CD14-positive monocyte (primary cell): Measurements from ENCODE around the gene ANKS6. TPM values are rescaled to one million over a fixed set of nuclear protein-coding genes. Genes with fewer than 3 reads are reported as not detected.

ENCODE experiments used
- DNase-seq, 3 donors: peaks; one replicate each; pipeline ENCODE4 v3.0.0-alpha.2; 2011 to 2022
- H2AFZ ChIP-seq: 2 replicates; pipeline ENCODE4 v1.6.0; 2012; ENCODE audit warnings: mild to moderate bottlenecking, low read depth, low read length, inconsistent platforms; ENCODE audit not compliant: insufficient read depth, poor library complexity, severe bottlenecking
- H3K27ac ChIP-seq, 2 donors: 1 replicate in 1 of 2; 2 replicates in 1 of 2; pipeline ENCODE4 v1.5.1; 2012 to 2013; ENCODE audit warnings: low read length in 2 of 2, control low read depth in 1 of 2, inconsistent platforms in 1 of 2, low read depth in 1 of 2, mild to moderate bottlenecking in 1 of 2
- H3K27me3 ChIP-seq, 2 donors: one replicate each; pipeline versions ENCODE4 v1.6.0 to v1.6.1; 2011 to 2013; ENCODE audit warnings: low read length in 2 of 2; ENCODE audit not compliant: control insufficient read depth in 2 of 2, insufficient read depth in 2 of 2
- H3K36me3 ChIP-seq, 2 donors: replicated peaks in 1 of 2; 1 replicate in 1 of 2; 2 replicates in 1 of 2; pipeline versions ENCODE4 v1.5.1 to v1.6.1; 2012 to 2013; ENCODE audit warnings: low read length in 2 of 2, control low read depth in 1 of 2, inconsistent platforms in 1 of 2, mild to moderate bottlenecking in 1 of 2; ENCODE audit not compliant: insufficient read depth in 2 of 2, control insufficient read depth in 1 of 2
- H3K4me1 ChIP-seq, 2 donors: 1 replicate in 1 of 2; 2 replicates in 1 of 2; pipeline versions ENCODE4 v1.5.1 to v1.6.1; 2012 to 2013; ENCODE audit warnings: low read length in 2 of 2, control low read depth in 1 of 2, inconsistent platforms in 1 of 2, mild to moderate bottlenecking in 1 of 2, moderate library complexity in 1 of 2; ENCODE audit not compliant: insufficient read depth in 2 of 2, control insufficient read depth in 1 of 2
- H3K4me2 ChIP-seq: replicated peaks from 2 replicates; pipeline ENCODE3; 2012; ENCODE audit warnings: low read length, moderate library complexity, mild to moderate bottlenecking; ENCODE audit not compliant: poor library complexity, severe bottlenecking; ENCODE audit errors: extremely low read depth
- H3K4me3 ChIP-seq, 3 experiments: fragments of 200-600 bp in 1 of 3; sonication (generic) in 1 of 3; replicated peaks in 1 of 3; 1 replicate in 2 of 3; 2 replicates in 1 of 3; pipeline ENCODE4 v1.5.1; 2011 to 2013; ENCODE audit warnings: low read length in 3 of 3, mild to moderate bottlenecking in 3 of 3, control low read depth in 2 of 3, low read depth in 2 of 3, inconsistent platforms in 1 of 3, moderate library complexity in 1 of 3
- H3K79me2 ChIP-seq: 2 replicates; pipeline ENCODE4 v1.6.0; 2012; ENCODE audit warnings: mild to moderate bottlenecking, control low read depth, inconsistent platforms, low read length, moderate library complexity; ENCODE audit not compliant: insufficient read depth
- H3K9ac ChIP-seq: 2 replicates; pipeline ENCODE4 v1.6.0; 2017; ENCODE audit warnings: low read length, mild to moderate bottlenecking; ENCODE audit not compliant: insufficient read depth, poor library complexity, severe bottlenecking
- H3K9me3 ChIP-seq, 2 donors: replicated peaks in 1 of 2; 1 replicate in 1 of 2; 2 replicates in 1 of 2; pipeline versions ENCODE4 v1.5.1 to v1.6.1; 2012 to 2013; ENCODE audit warnings: low read length in 2 of 2, control low read depth in 1 of 2; ENCODE audit not compliant: control insufficient read depth in 1 of 2, insufficient read depth in 1 of 2
- H4K20me1 ChIP-seq: 2 replicates; pipeline ENCODE4 v1.6.0; 2012; ENCODE audit warnings: mild to moderate bottlenecking, low read length, control low read depth, moderate library complexity; ENCODE audit not compliant: insufficient read depth
- H3K27ac Mint-ChIP-seq, 7 donors: one replicate each; pipeline ENCODE4 v1.8.0; 2020; ENCODE audit warnings: mild to moderate bottlenecking in 7 of 7, mixed read lengths in 7 of 7, moderate library complexity in 6 of 7, inconsistent platforms in 2 of 7
- H3K27me3 Mint-ChIP-seq, 3 donors: one replicate each; pipeline ENCODE4 v1.8.0; 2021 to 2022; ENCODE audit warnings: low read depth in 3 of 3, mild to moderate bottlenecking in 3 of 3, mixed read lengths in 3 of 3, moderate library complexity in 3 of 3, inconsistent platforms in 1 of 3
- H3K36me3 Mint-ChIP-seq, 2 donors: one replicate each; pipeline ENCODE4 v1.8.0; 2020; ENCODE audit warnings: mixed read lengths in 2 of 2, inconsistent platforms in 1 of 2, mild to moderate bottlenecking in 1 of 2
- H3K4me1 Mint-ChIP-seq: one replicate; pipeline ENCODE4 v1.8.0; 2020; ENCODE audit warnings: mild to moderate bottlenecking, mixed read lengths
- H3K4me3 Mint-ChIP-seq, 2 donors: one replicate each; pipeline ENCODE4 v1.8.0; 2020; ENCODE audit warnings: mild to moderate bottlenecking in 2 of 2, mixed read lengths in 2 of 2, moderate library complexity in 1 of 2
- H3K9me3 Mint-ChIP-seq, 7 donors: one replicate each; pipeline ENCODE4 v1.8.0; 2020 to 2022; ENCODE audit warnings: mixed read lengths in 7 of 7, mild to moderate bottlenecking in 6 of 7, moderate library complexity in 6 of 7, inconsistent platforms in 2 of 7
- WGBS: methylation state at CpG from one replicate; pipeline ENCODE4 v1.1.5; 2013; ENCODE audit warnings: missing lambda C conversion rate; ENCODE audit not compliant: insufficient coverage; 5-methylcytosine and 5-hydroxymethylcytosine counted together
- intact Hi-C, 2 donors: fragments of 100-400 bp; cut with micrococcal nuclease; formaldehyde crosslinking; loops; one replicate each; pipeline versions ENCODE4 v1.15.0 to v1.15.1; 2023
- polyA plus RNA-seq, 3 donors: library from polyadenylated mRNA; depleted of rRNA in 1 of 3; unstranded in 2 of 3; stranded (reverse) in 1 of 3; fragments of 300-500 nt in 2 of 3; fragments of >200 nt in 1 of 3; fragmentation: Illumina TruSeq in 2 of 3; gene quantifications; 1 replicate in 2 of 3; 2 replicates in 1 of 3; pipeline ENCODE4 v1.2.3, GENCODE V29; 2012 to 2021
- TF ChIP-seq, protein P1 (sequence below): fragments of 200-600 bp; IDR thresholded peaks from one replicate; pipeline ENCODE4 v1.8.0; 2022; ENCODE audit warnings: antibody characterized with exemption, mild to moderate bottlenecking

Gene ANKS6
- polyA plus RNA-seq, 3 donors: 0.20 to 1.5 (median 0.56) TPM

DNA sequence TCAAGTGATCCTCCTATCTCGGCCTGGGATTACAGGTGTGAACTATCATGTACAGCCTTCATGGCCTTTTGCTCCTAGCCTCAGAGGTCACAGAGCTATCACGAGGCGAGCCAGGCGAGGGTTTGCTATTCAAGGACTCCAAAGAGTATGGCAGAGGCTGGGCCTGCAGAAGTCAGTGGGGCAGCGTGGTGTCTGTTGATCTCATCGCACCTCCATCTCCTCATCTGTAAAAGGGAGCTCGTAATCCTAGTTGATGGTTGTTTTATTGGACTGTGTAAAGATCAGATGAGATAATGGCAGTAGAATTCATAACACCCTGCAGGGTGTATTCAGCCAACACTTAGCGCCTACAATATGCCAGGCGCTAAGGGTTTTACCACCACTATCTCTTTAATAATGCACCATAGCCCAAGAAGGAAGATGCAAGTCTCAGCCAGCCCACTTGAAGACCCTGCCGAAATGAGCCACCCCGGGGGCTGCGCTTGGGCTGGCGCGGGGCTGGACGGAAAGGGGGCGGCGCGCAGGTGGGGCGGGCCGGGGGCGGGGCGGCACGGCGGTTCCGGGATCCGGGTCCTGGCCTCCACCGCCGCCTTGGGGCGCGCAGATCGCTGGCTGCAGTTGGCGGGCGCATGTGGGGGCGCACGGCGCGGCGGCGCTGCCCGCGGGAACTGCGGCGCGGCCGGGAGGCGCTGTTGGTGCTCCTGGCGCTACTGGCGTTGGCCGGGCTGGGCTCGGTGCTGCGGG, 10.9 kb upstream of the ANKS6 start, which contains the start of gene GALNT12:
Gene GALNT12, plus strand, starts transcription at position 601 of the 744 bp plus-strand sequence. Its CDS starts 29 bp downstream, at position 630.
- H3K79me2 ChIP-seq: no peaks in the 10 kb centered on the region
- 8% methylated on average over 48 of the region's 51 CpGs for WGBS
- peak within 1 kb of the TSS in 3 of 7 donors; percentile 30 to 50 (median 34) for H3K27ac Mint-ChIP-seq
- peak within 1 kb of the TSS; percentile 80 to 94 for H3K4me3 Mint-ChIP-seq
- H3K36me3 Mint-ChIP-seq: peaks cover 3 to 7% of the 10 kb centered on the region in 2 donors
- H3K9me3 ChIP-seq: peaks cover 0 to 4% of the 10 kb centered on the region in 2 donors
- no peaks in the 10 kb centered on the region for H3K36me3 ChIP-seq
- H3K9me3 Mint-ChIP-seq: peaks cover 0 to 8% (median 1%) of the 10 kb centered on the region in 7 donors
- peak within 1 kb of the TSS; percentile 36 for H3K9ac ChIP-seq
- DNase-seq: no peak
- H3K27me3 ChIP-seq: peaks cover 20 to 51% of the 10 kb centered on the region in 2 donors
- TF ChIP-seq, protein P1, sequence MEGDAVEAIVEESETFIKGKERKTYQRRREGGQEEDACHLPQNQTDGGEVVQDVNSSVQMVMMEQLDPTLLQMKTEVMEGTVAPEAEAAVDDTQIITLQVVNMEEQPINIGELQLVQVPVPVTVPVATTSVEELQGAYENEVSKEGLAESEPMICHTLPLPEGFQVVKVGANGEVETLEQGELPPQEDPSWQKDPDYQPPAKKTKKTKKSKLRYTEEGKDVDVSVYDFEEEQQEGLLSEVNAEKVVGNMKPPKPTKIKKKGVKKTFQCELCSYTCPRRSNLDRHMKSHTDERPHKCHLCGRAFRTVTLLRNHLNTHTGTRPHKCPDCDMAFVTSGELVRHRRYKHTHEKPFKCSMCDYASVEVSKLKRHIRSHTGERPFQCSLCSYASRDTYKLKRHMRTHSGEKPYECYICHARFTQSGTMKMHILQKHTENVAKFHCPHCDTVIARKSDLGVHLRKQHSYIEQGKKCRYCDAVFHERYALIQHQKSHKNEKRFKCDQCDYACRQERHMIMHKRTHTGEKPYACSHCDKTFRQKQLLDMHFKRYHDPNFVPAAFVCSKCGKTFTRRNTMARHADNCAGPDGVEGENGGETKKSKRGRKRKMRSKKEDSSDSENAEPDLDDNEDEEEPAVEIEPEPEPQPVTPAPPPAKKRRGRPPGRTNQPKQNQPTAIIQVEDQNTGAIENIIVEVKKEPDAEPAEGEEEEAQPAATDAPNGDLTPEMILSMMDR: no peak
- H3K4me1 Mint-ChIP-seq: peaks cover 42% of the 10 kb centered on the region
- intact Hi-C loops: no loop called here
- peak within 1 kb of the TSS; percentile 88 for H3K4me2 ChIP-seq
- peak within 1 kb of the TSS; percentile 28 to 74 (median 36) for H3K4me3 ChIP-seq
- H2AFZ ChIP-seq: peak within 1 kb of the TSS; percentile 68
- H3K27ac ChIP-seq: no peak within 1 kb of the TSS
- H3K4me1 ChIP-seq: peaks cover 14 to 20% of the 10 kb centered on the region in 2 donors
- no peaks in the 10 kb centered on the region for H4K20me1 ChIP-seq
- peaks cover 26 to 59% (median 37%) of the 10 kb centered on the region in 3 donors for H3K27me3 Mint-ChIP-seq

DNA sequence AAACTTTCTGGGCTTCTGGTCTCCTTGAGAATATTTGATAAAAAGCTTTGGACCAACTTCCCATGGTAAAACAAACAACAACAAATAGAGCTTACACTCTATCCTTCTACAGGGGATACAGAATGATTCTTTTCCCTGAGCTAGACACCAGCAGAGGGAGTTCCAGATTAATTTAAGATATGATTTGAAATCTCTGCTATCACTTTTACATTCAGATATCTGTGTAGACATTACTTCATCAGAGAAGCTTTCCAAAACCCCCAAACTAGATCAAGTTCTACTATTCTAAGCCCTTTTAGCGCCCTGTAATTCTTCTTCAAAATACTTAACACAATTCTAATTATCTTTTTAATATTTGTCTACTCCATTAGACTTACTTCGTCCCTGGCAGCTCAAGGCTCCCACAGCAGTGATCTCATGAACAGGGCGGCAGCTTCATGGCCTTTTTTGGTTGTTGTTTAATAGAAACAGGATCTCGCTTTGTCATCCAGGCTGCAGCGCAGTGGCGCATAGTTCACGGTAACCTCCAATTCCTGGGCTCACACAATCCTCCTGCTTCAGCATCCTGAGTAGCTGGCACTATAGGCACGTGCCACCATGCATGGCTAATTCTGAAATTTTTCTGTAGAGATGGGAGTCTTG, 10.2 kb upstream of the ANKS6 start:
- H3K27me3 ChIP-seq: peaks cover 23 to 51% of the 10 kb centered on the region in 2 donors
- no peak overlapping the region for H3K9ac ChIP-seq
- peak overlapping the region in 1 of 2 donors; percentile 79 for H3K4me3 Mint-ChIP-seq
- peaks cover 25 to 57% (median 37%) of the 10 kb centered on the region in 3 donors for H3K27me3 Mint-ChIP-seq
- TF ChIP-seq, protein P1: no peak
- no peak overlapping the region for H3K4me3 ChIP-seq
- no peaks in the 10 kb centered on the region for H3K36me3 ChIP-seq
- no peak for DNase-seq
- peaks cover 0 to 4% of the 10 kb centered on the region in 2 donors for H3K9me3 ChIP-seq
- H3K27ac Mint-ChIP-seq: peak overlapping the region in 1 of 7 donors; percentile 50
- H3K4me1 ChIP-seq: peaks cover 14 to 20% of the 10 kb centered on the region in 2 donors
- H3K79me2 ChIP-seq: no peaks in the 10 kb centered on the region
- no peak overlapping the region for H3K27ac ChIP-seq
- intact Hi-C loops: no loop called here
- no peaks in the 10 kb centered on the region for H4K20me1 ChIP-seq
- peaks cover 0 to 8% (median 1%) of the 10 kb centered on the region in 7 donors for H3K9me3 Mint-ChIP-seq
- H2AFZ ChIP-seq: no peak overlapping the region
- H3K36me3 Mint-ChIP-seq: peaks cover 3 to 4% of the 10 kb centered on the region in 2 donors
- H3K4me2 ChIP-seq: no peak overlapping the region
- 96% methylated on average over 4 of the region's 8 CpGs for WGBS
- H3K4me1 Mint-ChIP-seq: peaks cover 42% of the 10 kb centered on the region
